Retina (tissue), 1 donor: ENCODE data around the gene RPS14.
A peak's percentile ranks its signal among the peaks of the same experiment; 100 is the strongest.
"Not testable (repeated sequence)": the region's sequence is repeated elsewhere in the genome, so short reads cannot be mapped to it uniquely, and the experiment has no call there.

ENCODE experiments used
- DNase-seq: peaks from one replicate; pipeline ENCODE4 v3.0.0-alpha.2; 2016

The RPS14 gene

DNA sequence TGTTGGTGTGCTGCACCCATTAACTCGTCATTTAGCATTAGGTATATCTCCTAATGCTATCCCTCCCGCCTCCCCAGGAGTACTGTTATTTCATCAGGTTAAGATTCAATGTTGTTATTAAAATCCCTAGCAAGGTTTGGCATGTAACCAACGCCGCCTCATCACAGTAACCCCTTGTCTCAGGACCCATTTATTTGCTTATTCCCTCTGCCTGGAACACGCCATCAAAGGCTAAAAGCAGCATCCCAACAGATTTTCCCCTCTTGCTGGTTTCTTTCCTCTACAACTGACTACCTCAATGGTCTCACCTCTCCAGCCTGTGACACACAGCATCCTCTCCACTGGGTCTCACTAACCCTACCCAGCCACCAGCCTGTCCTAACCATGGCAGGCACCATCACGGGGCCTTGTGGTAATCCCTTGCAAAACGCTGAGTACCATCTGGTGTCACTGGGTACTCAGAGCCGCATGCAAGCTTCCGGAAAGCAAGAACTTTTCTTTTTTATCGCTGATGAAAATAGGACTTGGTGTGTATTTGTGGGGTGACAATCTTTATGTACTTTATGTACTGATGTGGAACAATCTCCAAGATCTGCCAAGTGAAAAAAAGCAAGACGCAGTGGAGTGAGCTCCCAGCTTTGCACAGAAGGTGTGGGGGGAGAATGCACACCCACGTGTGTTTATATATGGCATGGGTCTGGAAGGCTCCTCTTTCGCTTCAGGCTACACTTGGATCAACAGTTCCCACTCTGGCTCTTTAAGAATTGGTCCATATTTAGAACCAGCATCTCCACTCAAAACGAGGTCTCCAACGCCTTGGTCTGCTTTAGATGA, 6.1 kb downstream of the RPS14 start:
- DNase-seq: no peak

DNA sequence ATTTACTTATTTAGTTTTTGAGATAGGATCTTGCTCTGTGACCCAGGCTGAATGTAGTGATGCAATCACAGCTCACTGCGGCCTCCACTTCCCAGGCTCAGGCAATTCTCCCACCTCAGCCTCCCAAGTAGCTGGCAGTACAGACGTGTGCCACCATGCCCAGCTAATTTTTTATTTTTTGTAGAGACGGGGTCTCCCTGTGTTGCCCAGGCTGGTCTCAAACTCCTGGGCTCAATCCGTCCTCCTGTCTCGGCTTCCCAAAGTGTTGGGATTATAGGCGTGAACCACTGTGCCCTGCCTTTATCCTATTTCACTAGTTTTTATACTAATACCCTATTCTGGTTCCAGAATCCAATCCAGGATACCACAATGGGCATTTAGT, 6.8 kb downstream of the RPS14 start:
- DNase-seq: no peak

DNA sequence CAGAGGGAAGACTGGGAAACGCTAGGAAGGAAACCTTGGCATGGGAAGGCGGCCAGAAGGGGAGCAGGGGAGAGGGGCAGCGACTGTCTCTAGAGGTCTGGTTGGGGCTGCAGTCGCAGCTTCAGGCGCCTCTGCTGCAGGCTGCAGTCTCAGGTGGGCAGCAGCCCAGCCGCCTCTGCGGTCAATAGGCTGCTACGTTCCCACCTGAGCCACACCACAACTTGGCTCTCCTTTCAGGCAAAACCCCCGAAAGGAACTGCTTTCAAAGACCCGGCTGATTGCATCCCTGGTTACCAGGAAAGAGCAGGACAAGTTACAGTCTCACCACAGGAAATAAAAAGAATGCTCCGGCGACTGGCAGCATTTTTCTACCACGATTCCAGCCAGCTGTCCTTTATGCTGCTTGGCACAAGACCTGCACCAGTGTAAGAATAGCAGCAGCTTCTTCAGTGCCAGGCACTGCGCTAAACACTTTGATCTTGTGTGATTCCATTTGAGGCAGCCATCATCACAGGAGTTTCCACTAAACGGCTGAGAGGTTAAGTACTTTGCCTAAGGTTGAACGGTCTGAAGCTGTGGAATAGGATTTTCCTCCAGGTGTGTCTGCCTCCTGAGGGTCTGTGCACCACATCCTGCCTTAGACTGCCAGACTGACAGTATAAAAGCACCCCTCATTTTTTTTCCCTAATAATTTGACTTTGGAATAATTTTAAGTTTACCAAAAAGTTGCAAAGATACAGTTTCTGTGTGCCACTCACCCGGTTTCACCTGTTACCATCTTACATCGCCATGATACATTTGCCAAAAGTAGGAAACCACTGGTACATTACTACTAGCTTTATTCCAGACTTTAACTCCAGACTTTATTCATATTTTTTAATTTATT, 7.5 kb downstream of the RPS14 start:
- no peak for DNase-seq

DNA sequence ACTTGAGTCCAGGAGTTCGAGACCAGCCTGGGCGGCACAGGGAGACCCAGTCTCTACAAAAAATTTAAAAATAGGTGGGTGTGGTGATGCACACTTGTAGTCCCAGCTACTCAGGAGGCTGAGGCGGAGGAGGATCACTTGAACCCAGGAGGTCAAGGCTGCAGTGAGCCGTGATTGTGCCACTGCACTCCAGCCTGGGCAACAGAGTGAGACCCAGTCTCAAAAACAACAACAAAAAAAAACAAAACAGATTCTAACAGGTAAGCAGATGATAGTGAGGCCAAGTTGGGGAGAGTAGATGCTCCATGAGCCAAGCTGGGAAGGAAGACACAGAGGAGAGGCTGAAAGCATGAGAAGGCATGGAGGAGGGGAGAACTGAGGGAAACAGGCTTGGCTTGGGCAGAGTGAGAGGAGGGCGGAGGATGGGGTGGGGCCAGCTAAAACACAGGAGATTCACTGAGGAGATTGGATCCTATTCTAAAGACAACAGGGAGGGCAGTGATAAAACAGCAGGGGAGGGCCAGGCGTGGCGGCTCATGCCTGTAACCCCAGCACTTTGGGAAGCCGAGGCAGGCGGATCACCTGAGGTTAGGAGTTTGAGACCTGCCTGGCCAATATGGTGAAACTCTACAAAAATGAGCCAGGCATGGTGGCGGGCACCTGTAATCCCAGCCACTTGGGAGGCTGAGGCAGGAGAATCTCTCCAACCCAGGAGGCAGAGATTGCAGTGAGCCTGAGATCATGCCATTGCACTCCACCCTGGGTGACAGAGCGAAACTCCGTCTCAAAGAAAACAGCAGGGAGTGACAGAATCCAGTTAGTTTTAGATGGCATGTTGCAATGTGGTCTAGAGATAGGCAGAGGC, 8.4 kb downstream of the RPS14 start:
- no peak for DNase-seq

DNA sequence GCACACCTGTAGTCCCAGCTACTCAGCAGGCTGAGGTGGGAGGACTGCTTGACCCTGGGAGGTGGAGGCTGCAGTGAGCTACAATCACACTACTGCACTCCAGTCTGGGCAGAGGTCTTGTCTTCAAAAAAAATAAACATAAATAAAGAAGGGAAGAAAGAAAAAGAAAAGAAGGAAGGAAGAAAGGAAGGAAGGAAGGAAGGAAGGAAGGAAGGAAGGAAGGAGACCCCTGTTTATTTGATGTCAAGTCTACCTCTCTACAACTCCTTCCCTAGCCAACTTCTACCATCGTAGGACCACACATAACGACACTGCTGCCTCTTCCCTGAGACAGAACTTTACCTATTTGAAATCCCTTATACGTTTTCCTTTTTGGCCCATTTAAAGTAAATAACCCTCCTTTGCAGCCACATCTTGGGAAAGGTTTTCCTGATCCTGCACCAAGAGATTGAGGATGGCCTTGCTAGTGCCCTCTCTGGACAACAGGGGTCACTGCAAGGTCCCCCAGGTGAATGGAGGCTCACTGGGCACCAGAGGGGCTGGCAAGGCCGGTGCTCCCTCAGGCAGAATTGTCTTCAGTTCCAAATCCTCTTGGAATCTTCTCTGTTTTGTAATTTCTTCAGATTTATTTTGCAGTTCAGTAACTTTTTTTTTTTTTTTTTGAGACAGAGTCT, 10.5 kb downstream of the RPS14 start:
- DNase-seq: peak; percentile 30

DNA sequence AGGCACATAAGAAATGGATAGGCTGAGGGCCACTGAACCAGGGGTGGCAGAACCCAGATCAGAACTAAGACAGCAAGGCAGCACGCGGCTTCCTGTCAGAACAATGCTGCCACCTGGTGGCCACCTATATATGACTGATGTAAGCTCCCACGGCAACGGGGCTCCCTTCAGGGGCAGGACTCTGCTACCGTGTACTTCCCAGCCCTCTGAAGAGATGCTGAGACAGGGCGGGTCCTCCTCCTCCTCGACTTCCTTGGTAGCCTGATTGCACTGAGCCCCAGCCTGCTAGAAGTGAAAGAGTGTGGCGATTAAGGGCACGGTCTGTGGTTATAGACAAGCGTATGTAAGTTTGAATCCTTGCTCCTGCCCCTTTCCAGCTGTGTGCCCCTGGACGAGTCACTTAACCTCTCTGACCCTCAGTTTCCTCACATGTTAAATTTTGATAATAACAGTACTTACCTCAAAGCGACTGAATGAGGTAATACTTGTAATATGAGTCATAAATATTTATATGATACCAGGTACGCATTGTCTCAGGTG, 13.3 kb downstream of the RPS14 start:
- peak; percentile 83 for DNase-seq

DNA sequence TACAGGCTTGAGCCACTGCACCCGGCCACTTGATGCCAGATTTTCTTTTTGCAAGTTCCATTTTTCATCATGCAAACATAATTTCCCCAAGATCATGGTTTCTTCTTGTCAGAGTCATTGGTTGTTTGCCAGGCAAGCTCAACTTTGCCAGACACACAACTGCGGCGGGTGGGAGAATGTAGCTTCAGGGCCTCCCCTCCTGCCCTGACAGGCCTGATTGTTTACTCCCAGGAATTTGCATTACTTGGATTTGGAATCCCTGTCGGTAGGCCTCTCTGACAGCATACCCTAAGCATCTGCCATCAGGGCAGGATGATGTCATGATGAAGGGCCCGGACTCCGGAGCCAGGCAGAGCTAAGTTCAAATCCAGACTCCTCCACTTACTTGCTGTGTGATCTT, 15.1 kb downstream of the RPS14 start:
- DNase-seq: no peak

DNA sequence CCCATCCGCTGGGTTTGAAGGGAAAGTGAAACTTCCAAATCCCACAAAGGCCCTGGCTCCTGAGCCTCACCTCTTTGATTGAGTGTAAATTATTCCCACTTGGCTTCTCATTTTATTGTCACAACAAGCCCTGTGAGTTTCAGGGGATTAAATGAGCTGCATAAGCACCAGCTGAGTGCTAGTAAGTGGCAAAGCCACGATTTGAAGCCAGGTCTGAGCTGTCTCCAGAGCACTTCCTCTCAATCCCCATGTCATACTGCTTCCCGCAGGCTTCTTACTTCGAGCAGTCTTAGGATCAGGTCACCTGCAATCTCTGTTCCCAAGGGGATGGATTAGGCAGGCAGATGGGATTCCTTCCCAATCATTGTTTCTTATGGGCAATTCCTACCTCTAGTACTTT, 18.0 kb downstream of the RPS14 start:
- DNase-seq: no peak

DNA sequence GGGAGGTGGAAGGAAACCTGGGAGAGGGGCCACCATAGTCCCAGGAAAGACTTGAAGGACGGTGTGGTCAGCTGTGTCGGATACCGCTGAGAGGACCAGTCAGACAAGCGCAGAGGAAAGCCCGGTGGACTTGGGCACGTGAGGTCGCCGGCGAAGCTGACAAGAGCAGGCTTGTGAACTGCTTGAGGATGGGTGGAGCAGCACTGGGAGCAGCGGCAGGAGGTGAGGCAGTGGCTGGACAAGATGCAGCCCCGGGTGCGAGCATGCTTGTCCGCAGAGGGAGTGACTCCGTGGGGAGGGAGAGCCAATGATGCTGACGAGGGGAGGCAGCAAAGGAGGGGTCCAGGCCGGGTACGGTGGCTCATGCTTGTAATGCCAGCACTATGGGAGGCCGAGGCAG, 18.5 kb downstream of the RPS14 start:
- DNase-seq: no peak

DNA sequence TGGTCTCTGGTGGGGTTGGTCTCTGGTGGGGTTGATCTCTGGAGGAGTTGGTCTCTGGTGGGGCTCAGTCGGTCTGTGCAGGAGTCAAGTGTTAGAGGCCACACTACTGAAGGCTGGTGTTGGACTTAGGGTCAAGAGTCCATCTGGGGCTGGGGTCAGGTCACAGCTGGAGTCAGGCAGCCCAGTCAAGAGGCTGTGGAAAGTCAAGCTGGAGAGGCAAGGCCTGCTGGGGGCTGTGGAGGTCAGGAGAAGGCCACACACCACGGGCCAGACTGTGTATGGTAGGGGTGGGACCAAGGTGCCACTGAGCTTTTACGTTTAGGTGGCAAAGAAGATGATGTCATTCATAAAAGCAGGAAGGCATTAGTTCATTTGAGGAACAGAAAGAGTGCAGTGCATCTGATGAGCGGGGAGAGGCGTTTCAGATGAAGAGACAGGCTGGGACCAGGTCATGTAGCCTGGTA, 20.1 kb downstream of the RPS14 start:
- DNase-seq: no peak

DNA sequence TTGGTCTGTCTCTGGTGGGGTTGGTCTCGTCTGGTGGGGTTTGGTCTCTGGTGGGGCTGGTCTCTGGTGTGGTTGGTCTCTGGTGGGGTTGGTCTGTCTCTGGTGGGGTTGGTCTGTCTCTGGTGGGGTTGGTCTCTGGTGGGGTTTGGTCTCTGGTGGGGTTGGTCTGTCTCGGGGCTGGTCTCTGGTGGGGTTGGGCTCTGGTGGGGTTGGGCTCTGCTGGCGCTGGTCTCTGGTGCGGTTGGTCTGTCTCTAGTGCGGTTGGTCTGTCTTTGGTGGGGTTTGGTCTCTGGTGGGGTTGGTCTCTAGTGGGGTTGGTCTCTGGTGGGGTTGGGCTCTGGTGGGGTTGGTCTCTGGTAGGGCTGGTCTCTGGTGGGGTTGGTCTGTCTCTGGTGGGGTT, 20.6 kb downstream of the RPS14 start:
- no peak for DNase-seq

DNA sequence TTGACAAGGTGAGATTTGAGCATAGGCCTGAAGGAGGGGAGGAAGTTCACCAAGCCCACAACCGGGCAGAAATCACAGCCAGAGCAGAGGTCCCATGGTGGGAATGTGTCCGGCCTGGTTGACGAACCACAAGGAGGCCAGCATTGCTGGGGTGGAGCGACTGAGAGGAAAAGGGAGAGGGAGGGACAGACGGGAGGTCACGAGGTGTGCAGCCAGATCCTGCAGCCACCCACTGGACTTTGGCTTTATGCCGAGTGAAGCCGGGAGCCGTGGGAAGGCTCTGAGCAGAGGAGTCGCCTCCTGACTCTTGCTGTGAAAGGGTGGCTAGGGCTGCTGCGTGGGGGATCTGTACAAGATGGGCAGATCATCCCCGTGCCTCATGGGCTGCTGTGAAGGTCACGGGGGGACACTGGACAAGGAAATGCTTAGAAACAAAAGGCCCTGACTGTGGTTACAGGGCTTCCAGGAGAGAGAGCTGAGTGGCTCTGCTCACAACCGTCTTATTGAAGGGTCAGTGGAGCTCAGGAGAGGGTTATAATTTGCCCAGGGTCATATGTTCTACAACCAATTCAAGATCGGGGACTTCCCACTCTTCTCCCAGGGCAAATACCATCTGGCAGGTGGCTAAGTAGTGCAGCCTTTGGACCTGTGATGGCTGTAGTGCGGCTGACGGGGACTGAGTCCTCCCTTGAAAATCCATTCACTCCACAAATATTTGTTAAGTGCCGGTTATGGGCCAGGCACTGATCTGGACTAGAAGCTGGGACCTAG, 21.2 kb downstream of the RPS14 start:
- peak; percentile 31 for DNase-seq

DNA sequence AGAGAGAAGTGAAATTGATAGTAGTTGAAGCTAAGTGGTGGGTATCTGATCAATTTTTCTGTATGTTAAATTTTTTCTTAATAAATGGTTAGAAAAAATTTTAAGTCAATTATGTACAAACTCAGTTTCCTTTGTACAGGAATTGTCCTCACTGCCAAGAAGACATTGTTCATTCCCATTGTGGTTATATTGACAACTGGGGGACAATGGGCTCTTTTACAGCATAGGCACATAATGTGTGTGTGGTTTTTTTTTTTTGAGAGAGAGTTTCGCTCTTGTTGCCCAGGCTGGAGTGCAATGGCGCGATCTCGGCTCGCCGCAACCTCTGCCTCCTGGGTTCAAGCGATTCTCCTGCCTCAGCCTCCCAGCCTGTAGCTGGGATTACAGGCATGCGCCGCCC, 23.4 kb downstream of the RPS14 start:
- not testable (repeated sequence) for DNase-seq

DNA sequence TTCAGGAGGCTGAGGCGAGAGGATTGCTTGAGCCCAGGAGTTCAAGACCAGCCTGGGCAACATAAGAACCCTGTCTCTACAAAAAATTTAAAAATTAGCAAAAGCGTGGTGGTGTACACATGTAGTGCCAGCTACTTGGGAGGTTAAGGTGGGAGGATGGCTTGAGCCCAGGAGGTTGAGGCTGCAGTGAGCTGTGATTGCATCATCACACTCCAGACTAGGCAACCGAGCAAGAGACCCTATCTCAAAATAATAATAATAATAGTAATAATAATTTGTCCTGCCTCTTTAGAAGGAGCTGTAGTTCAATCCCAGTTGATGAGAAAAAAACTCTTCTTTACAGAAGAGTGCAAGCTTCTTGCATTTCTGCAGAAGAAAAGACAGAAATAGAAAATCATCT, 26.8 kb downstream of the RPS14 start:
- DNase-seq: no peak

DNA sequence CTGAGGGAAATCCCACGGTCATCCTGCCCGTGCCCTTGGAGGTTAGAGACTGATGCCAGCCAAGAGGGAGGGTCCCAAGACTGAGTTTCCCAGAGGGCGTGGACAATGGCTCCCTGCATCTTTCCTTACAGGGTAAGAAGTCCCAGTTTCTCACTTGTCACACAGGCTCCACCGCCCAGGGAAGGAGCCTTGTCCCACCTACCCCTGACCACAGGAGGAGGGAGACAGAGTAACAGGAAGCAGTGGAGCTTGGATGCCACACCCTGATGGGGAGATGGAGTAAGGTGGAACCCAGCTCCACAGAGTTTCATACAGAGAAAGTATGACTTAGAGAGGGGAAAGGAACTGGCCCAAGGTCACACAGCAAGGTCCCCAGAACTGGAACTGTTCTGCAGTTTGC, 27.5 kb downstream of the RPS14 start:
- DNase-seq: no peak

DNA sequence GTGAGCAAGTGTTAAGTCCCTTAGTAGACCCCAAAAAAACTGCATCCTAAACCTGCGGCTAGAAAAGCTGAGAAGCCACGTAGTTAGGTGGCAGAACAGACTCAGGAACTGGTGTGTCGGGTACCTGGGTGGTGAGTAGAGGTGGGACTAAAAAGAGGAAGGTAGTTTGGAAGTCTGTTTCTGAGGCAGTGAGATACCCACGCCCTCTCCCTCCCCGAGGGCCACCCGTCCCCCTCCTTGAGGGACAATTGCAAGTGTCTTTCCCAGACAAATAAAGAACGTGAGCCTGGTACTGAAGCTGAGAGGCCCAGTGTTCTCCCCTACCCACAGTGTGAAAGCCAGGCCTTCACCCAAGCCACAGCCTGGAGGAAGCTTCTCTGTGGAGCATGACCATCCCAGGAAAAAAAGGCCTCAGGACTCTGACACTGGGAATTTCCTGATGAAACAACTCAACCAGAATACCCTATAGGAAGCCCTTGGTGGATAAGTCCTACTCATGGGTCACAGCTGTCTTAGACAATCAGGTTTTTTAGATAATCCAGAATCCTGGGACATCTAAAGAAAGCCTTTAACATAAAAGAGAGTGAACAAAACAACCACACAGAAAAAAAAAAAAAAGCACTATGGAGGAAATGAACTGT, 29.8 kb downstream of the RPS14 start:
- DNase-seq: no peak

DNA sequence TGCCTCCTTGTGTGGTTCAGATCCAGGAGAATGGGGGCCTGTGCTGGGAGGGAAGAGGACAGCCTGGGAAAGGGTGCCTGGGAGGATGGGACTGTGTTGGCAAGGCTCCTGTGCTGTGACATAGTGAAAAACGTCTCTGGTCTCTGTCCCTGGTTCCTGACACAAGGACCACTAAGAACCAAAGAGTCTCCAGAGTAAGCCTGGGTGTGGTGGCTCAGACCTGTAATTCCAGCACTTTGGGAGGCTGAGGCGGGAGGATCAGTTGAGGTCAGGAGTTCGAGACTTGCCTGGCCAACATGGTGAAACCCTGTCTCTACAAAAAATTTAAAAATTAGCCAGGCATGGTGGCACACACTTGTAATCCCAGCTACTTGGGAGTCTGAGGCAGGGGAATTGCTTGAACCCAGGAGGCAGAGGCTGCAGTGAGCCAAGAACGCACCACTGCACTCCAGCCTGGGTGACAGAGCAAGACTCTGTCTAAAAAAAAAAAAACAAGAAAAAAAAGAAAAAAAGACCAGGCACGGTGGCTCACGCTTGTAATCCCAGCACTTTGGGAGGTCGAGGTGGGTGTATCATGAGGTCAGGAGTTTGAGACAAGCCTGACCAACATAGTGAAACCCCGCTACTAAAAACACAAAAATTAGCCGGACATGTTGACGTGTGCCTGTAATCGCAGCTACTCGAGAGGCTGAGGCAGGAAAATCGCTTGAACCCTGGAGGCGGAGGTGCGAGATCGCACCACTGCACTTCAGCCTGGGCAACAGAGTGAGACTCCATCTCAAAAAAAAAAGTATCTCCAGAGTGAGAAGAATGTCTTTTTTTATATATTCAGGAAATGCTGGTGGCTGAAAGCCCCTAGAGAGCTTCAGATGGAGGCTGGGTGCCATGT, 35.4 kb downstream of the RPS14 start:
- DNase-seq: not testable (repeated sequence)

DNA sequence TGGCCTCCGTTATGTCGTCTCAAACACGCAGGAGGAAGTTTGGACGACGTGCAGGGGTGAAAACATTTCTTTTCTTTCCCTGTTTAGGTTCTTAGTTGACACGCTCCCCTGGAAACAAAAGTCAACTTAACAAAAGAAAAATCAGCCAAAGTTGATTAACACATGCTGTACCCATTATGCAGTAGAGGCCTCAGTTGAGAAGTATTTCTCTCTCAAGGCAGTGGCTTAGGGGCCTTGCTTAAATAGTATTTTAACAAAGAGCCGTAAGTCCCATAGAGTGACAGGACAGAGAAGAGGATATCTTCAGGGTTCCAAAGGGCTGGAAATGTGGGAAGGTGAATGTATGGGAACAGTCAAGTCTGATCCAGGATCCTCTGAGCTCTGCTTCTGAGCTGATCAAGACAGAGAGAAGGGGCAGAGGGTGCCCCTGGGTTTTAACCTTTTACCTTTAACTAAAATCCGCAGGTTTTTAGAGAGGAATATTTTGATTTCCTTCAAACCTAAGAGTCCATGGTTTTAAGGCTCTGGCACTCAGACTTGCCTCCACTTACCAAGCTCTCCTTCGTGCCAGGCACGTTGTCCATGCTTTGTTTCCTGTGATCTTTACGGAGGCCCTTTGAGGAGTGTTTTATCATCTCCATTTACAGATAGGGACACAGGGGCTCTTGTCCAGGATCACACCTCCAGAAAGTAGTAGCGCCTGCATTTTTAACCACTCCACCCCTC, 36.2 kb downstream of the RPS14 start:
- no peak for DNase-seq
